Stimulated activated CD4-positive, alpha-beta T cell treated with anti-CD3 and anti-CD28 coated beads, TNF-alpha, amount 100 ng/mL, for 1 hour (primary cell): ENCODE data around the gene TMEM63B.
"Not testable (repeated sequence)": the region's sequence is repeated elsewhere in the genome, so short reads cannot be mapped to it uniquely, and the experiment has no call there.

Experiments used
- DNase-seq, 3 donors: peaks; one replicate each; pipeline ENCODE4 v3.0.0-alpha.2; 2020; ENCODE audit warnings: low read depth in 3 of 3, low spot score in 1 of 3

Gene TMEM63B

DNA sequence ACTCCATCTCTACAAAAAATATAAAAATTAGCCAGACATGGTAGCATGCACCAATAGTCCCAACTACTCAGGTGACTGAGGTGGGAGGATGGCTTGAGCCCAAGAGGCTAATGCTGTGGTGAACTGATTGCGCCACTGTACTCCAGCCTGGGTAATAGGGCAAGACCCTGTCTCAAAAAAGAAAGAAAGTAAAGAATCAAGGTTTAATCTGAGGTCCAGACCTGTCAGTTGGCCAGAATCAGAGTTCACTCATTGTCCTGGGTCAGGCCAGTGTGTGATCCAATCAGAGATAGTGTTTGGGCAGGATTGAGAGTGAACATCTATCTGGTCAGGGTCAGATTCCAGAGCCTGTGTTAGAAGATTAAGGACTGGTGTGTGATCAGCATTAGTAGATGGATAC, 15.5 kb downstream of the TMEM63B start:
- DNase-seq = no peak

DNA sequence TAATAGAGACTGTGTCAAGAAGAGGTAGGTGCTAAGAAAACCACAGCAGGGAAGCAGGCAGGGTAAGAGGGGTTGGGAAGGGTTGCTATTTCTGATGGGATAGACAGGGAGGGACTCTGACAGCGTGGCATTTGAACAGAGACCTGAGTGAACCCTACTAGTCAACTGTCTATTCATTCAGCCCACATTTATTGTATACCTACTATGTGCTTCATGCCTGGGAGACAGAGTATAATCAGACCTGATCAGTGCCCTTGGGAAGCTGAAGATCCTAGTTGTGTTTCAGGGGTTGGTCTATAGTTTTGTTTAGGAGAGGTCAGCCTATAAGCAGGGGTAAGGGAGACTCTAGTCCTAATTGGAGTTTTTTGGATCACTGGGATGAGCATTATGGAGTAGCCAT, 16.4 kb downstream of the TMEM63B start:
- no peak for DNase-seq

GRCh38 chr6:44144536-44144935, 17.2 kb downstream of the TMEM63B start:
- not testable (repeated sequence) for DNase-seq

DNA sequence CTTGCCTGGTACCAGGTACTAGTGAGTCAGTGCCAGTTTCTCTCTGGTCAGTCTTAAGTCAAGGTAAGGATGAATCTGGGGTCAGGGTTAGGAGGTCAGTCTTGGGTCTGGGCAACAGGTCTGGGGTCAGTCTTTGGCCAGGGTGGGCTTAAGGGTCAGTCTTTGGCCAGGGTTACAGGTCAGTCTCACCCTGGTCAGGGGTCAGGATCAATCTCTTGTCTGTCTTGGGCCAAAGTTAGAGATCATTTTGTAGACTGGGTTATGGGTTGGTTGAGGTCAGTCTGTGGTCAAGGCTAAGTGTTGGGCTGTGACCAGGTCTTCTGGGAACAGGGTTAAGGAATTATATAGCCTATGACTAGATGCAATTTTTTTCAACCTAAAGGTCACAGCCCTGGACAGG, 18.5 kb downstream of the TMEM63B start:
- no peak for DNase-seq

- no peak for DNase-seq
Observed at GRCh38 chr6:44146685-44147084, 19.3 kb downstream of the TMEM63B start.

GRCh38 chr6:44147256-44147655, 19.9 kb downstream of the TMEM63B start:
- DNase-seq = no peak

DNA sequence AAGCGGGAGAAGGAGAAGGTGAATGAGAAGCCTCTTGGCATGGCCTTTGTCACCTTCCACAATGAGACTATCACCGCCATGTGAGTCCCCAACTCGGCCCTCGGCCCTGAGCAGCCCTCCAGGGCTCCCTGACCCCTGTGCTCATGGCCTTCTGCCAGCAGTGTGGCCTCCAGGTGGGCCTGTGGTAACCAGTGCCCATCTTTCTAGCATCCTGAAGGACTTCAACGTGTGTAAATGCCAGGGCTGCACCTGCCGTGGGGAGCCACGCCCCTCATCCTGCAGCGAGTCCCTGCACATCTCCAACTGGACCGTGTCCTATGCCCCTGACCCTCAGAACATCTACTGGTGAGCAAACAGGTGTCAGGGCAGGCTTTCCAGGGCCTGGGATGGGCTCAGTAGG, 21.0 kb downstream of the TMEM63B start:
- no peak for DNase-seq

GRCh38 chr6:44149369-44150012, 22.1 kb downstream of the TMEM63B start:
- no peak for DNase-seq

- no peak for DNase-seq
Observed at GRCh38 chr6:44150317-44150917, 23.1 kb downstream of the TMEM63B start.

DNA sequence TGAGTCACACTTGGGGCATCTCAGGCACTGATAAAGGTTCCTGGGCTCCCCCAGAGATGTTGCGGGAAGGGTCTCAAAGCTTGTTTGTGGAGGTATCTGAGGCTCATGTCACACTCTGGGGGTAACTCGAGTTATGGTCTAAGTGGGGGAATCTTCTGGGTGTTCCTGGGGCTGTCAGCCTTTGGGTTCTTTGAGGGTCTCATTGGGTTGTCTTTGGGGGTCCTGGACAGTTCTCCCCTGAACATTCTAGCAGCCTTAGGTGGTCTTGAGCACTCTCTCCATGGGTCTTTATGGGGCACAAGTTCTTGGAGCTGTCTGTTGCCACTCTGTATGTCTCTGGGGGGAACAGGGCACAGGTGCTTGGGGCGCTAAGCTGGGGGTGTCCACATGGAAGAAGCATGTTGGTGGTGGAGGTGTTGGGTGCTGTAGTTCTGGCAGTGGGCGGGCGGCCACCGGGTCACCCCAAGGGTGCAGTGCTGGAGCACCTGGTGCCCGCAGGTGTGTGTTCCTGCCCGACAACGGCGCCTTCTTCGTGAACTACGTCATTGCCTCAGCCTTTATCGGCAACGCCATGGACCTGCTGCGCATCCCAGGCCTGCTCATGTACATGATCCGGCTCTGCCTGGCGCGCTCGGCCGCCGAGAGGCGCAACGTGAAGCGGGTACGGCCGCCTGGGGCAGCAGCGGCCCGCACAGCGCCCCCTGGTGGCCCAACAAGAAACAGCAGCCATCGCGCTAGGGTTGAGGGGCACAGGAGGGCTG, 24.2 kb downstream of the TMEM63B start:
- peak; percentile 43 to 82 (median 60) for DNase-seq

GRCh38 chr6:44152109-44152461, 24.7 kb downstream of the TMEM63B start:
- DNase-seq = no peak

GRCh38 chr6:44152533-44152932, 25.2 kb downstream of the TMEM63B start:
- DNase-seq = no peak

GRCh38 chr6:44154067-44154466, 26.7 kb downstream of the TMEM63B start:
- no peak for DNase-seq

- no peak for DNase-seq
Observed at GRCh38 chr6:44156494-44157151, 29.3 kb downstream of the TMEM63B start.

GRCh38 chr6:44157152-44157521, 29.8 kb downstream of the TMEM63B start:
- no peak for DNase-seq

DNA sequence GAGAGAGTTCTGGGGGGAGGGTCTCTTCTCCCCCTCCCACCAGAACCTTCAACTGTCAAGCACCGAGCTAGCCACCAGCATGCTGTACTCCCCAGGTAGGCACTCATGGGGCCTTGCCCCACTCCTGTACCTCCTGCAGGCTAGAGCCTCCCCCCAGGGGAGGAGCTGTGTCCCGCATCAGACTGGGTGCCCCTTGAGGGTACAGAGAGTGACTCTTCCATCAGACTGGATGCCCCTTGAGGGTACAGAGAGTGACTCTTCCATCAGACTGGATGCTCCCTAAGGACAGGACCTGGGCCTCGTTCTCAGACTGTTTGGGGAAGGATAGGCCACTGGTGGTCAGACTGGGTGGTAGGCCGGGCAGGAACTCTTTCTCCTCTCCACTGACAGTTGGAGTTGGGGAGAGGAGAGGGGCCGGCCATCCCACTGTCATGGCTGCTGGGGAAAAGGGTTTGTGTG, 31.4 kb downstream of the TMEM63B start, which contains the start of gene CAPN11:
TSS of gene CAPN11 (plus strand) at position 51 of the 459 bp plus-strand sequence. CDS start at position 80, 29 bp downstream.
- no peak for DNase-seq

- no peak for DNase-seq
Observed at GRCh38 chr6:44161997-44162338, 34.6 kb downstream of the TMEM63B start.

GRCh38 chr6:44162876-44163625, 35.7 kb downstream of the TMEM63B start:
- no peak for DNase-seq

DNA sequence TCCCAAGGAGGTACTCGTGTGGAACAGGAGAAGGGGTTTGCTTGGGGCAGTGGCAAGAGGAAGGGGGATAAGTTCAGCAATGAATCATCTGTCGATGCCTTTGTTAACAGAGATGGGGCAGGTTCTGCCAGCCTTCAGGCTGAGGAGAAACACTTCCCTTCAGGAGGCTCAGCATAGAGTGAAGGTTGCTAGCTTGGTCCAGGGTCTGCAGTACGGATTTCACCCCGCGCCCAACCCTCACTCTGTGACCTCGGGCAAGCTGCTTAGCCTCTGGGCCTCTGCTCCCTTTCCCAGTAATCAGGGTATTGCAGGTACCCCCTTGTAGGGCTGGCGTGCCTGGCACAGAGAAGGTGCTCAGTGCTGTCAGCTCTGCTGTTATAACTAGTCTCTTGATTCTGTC, 38.8 kb downstream of the TMEM63B start:
- no peak for DNase-seq

DNA sequence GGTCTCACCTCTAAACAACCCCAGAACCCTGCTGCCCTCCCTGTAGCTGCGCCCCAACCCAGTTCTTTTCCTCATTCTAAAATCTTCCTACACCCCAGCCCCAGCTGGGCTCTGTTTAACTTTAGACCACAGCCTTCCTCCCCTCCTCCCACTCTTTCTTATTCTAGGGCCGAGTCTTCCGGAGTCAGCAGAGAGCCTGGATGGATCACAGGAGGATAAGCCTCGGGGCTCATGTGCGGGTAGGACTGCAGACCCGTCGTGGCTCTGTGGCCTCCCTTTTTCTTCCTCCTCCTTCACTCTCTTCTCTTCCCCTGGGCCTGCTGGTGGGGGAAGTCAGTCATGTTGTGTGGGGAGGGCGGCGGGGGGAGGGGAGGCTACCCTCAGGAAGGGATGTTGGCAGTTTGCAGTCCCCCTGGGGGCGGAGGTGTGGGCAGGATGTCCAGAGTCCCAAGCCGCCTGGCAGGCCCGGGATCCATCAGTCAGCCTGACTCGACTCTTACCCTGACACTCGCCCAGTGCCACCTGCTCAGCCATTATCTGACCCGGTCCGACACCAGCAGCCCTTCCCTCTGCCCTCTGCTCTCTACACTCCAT, 39.3 kb downstream of the TMEM63B start:
- DNase-seq = no peak

DNA sequence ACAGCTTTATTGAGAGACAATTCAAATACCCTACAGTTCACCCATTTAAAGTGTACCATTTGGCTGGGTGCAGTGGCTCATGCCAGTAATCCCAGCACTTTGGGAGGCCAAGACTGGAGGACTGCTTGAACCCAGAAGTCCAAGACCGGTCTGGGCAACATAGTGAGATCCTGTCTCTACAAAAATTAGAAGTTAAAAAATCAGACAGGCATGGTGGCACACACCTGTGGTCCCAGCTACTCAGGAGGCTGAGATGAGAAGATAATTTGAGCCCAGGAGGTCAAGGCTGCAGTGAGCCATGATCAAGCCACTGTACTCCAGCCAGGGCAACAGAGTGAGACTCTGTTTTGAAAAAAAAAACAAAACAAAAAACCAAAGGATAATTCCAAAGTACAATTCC, 40.2 kb downstream of the TMEM63B start:
- no peak for DNase-seq
